Effector memory CD8-positive, alpha-beta T cell (primary cell): Measurements from ENCODE around the gene NDOR1.

Experiments
- ATAC-seq: fragments of 150-1000 bp; cut with Tn5 transposase; replicated peaks from 2 replicates; pipeline ENCODE4 v1.10.0; 2021; ENCODE audit warnings: mild to moderate bottlenecking, moderate library complexity
- DNase-seq, 3 experiments: peaks; one replicate each; pipeline ENCODE4 v3.0.0; 2021
- H3K27ac Mint-ChIP-seq, 2 donors: one replicate each; pipeline ENCODE4 v1.8.0; 2022; ENCODE audit warnings: mild to moderate bottlenecking in 2 of 2, mixed read lengths in 2 of 2, moderate library complexity in 2 of 2
- H3K27me3 Mint-ChIP-seq, 2 donors: one replicate each; pipeline ENCODE4 v1.8.0; 2022; ENCODE audit warnings: mixed read lengths in 2 of 2
- H3K36me3 Mint-ChIP-seq: one replicate; pipeline ENCODE4 v1.8.0; 2022; ENCODE audit warnings: mild to moderate bottlenecking, moderate library complexity, mixed read lengths; ENCODE audit not compliant: insufficient read depth
- H3K4me1 Mint-ChIP-seq, 2 donors: one replicate each; pipeline ENCODE4 v1.8.0; 2022; ENCODE audit warnings: low read depth in 2 of 2, mixed read lengths in 2 of 2
- H3K4me3 Mint-ChIP-seq, 2 donors: one replicate each; pipeline ENCODE4 v1.8.0; 2022; ENCODE audit warnings: mild to moderate bottlenecking in 2 of 2, mixed read lengths in 2 of 2, moderate library complexity in 2 of 2
- H3K9me3 Mint-ChIP-seq, 2 donors: one replicate each; pipeline ENCODE4 v1.8.0; 2022; ENCODE audit warnings: mixed read lengths in 2 of 2

Gene NDOR1

GRCh38 chr9:137183980-137184595, 21.4 kb upstream of the NDOR1 start:
- Mint-ChIP-seq H3K4me1 (peaks cover 22 to 26% of the 10 kb centered on the region in 2 donors), H3K27ac (no peak overlapping the region), H3K9me3 (no peaks in the 10 kb centered on the region), H3K27me3 (no peaks in the 10 kb centered on the region), H3K4me3 (no peak overlapping the region), H3K36me3 (peaks cover 53% of the 10 kb centered on the region)
- DNase-seq (no peak), ATAC-seq (no peak)

DNA sequence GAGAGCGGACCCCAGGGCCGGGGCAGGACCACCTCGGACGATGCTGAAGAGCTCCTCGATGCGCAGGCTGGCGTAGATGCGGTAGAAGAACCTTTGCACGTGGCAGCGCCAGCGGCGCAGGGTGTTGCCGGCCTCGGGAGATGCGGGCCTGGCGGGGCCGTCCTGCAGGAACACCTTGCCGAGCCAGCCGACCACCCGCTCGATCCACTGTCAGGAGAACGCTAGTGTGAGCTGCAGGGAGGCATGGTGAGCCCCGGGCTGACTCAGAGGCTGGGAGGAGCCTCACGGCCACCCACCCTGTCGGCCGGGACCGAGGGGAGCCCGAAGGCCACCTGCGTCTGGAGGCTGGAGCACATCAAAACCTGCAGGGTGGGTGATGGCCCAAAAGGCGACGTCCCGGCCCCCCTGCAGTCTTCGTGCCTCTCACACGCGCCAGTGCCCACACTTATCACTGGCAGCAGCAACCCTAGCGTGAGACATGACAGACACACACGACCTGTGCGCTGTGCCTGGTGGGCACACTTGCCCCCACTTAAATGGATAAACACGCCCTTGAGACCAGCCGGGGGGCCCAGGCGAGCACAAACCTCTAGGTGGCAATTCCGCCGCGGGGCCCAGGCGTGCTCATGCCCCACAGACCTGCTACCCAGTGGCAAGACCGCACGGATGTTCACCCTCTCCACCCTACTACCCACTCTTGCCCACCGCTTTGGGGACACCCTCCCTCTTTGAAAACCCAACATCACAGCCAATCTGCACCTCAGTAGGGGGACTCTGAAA, 20.4 kb upstream of the NDOR1 start:
- Mint-ChIP-seq H3K27me3 (no peaks in the 10 kb centered on the region), H3K27ac (no peak overlapping the region), H3K36me3 (peaks cover 59% of the 10 kb centered on the region), H3K9me3 (no peaks in the 10 kb centered on the region), H3K4me3 (no peak overlapping the region), H3K4me1 (peaks cover 32 to 33% of the 10 kb centered on the region in 2 donors)
- DNase-seq (no peak), ATAC-seq (no peak)

DNA sequence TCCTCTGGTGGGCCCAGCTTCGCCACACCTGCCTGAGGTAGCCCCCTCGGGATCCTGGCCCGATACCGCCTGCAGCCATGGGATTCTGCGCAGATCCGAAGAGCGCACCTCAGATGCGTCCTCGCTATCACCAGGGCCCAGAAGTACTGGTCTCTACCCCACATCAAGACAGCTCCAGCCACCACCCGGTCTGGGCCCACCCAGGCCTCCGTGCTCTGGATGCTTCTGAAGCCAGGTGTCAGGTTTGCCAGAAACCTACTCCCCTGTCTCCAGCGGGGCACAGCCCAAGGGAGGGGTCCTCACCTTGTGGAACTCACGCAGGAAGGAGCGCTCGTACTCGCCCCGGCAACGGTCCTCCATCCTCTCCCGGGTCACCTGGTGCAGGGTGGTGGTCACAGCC, 19.6 kb upstream of the NDOR1 start:
- Mint-ChIP-seq H3K9me3 (no peaks in the 10 kb centered on the region), H3K27ac (no peak overlapping the region), H3K4me1 (peaks cover 36 to 37% of the 10 kb centered on the region in 2 donors), H3K36me3 (peaks cover 63% of the 10 kb centered on the region), H3K4me3 (no peak overlapping the region), H3K27me3 (no peaks in the 10 kb centered on the region)
- DNase-seq (no peak), ATAC-seq (no peak)

DNA sequence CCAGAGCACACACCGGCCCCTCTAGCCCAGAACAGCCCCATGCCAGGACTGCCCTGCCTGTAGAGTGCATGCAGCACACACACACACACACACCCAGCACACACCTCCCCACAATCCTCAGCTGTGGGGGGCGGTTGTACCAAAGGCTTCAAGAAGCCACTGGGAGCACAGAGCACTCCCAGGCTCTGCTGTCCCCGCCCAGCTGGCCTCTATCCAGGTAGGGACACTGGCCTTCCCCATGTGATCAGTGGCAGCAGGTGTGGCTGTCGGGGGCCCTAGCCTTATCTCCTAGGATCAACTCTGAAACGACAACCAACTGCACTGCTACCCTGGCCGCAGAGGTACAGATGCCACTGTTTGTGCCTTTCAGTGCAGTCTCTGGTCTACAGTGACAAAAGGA, 19.1 kb upstream of the NDOR1 start:
- no peak for DNase-seq
- Mint-ChIP-seq H3K36me3 (peaks cover 61% of the 10 kb centered on the region), H3K9me3 (no peaks in the 10 kb centered on the region), H3K4me1 (peaks cover 36 to 40% of the 10 kb centered on the region in 2 donors), H3K4me3 (peak overlapping the region; percentile 91 to 92), H3K27ac (no peak overlapping the region), H3K27me3 (no peaks in the 10 kb centered on the region)
- ATAC-seq: no peak

GRCh38 chr9:137187386-137187785, 18.1 kb upstream of the NDOR1 start:
- Mint-ChIP-seq H3K27ac (peak overlapping the region; percentile 82 to 95), H3K9me3 (no peaks in the 10 kb centered on the region), H3K4me3 (peak overlapping the region; percentile 91 to 92), H3K36me3 (peaks cover 51% of the 10 kb centered on the region), H3K4me1 (peaks cover 36 to 40% of the 10 kb centered on the region in 2 donors), H3K27me3 (no peaks in the 10 kb centered on the region)
- ATAC-seq (no peak), DNase-seq (no peak)

DNA sequence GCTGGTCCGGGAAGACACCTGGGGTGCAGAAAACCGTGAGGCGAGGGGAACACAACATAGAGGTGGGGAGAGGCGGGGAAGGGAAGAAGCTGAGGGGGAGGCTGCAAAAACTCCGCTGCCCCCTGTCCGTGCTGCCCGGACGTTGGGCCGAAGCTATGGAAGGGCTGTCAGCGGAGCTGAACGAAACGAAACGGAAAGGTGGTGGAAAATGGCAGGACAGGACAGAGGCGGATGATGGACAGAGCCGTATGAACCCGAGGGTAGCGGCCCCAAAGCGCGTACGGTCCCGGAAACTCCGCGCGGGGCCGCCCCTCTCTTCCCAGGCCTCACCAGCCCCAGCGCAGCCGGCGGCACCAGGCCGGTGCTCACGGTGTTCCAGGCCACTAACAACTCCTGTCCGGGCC, 17.4 kb upstream of the NDOR1 start:
- Mint-ChIP-seq H3K4me1 (peaks cover 36 to 40% of the 10 kb centered on the region in 2 donors), H3K36me3 (peaks cover 50% of the 10 kb centered on the region), H3K27ac (peak overlapping the region; percentile 82 to 95), H3K4me3 (peak overlapping the region; percentile 91 to 92), H3K27me3 (no peaks in the 10 kb centered on the region), H3K9me3 (no peaks in the 10 kb centered on the region)
- DNase-seq: no peak
- ATAC-seq: peak; percentile 26

GRCh38 chr9:137188490-137189296, 16.8 kb upstream of the NDOR1 start, which contains the start of the genes ANAPC2 and SSNA1:
Gene ANAPC2 (minus strand): TSS chr9:137188560. CDS start chr9:137188532, 28 bp downstream.
Gene SSNA1 (plus strand): TSS chr9:137188676. CDS start chr9:137188727, 51 bp downstream.
- ATAC-seq (peak; percentile 79), DNase-seq (peak; percentile 92 to 96 (median 96))
- peak within 1 kb of the TSS; percentile 91 to 92 for H3K4me3 Mint-ChIP-seq
- H3K4me1 Mint-ChIP-seq: peaks cover 36 to 40% of the 10 kb centered on the region in 2 donors
- H3K27ac Mint-ChIP-seq: peak within 1 kb of the TSS; percentile 82 to 95
- no peaks in the 10 kb centered on the region for H3K9me3 Mint-ChIP-seq
- H3K36me3 Mint-ChIP-seq: peaks cover 46% of the 10 kb centered on the region
- H3K27me3 Mint-ChIP-seq: no peaks in the 10 kb centered on the region

DNA sequence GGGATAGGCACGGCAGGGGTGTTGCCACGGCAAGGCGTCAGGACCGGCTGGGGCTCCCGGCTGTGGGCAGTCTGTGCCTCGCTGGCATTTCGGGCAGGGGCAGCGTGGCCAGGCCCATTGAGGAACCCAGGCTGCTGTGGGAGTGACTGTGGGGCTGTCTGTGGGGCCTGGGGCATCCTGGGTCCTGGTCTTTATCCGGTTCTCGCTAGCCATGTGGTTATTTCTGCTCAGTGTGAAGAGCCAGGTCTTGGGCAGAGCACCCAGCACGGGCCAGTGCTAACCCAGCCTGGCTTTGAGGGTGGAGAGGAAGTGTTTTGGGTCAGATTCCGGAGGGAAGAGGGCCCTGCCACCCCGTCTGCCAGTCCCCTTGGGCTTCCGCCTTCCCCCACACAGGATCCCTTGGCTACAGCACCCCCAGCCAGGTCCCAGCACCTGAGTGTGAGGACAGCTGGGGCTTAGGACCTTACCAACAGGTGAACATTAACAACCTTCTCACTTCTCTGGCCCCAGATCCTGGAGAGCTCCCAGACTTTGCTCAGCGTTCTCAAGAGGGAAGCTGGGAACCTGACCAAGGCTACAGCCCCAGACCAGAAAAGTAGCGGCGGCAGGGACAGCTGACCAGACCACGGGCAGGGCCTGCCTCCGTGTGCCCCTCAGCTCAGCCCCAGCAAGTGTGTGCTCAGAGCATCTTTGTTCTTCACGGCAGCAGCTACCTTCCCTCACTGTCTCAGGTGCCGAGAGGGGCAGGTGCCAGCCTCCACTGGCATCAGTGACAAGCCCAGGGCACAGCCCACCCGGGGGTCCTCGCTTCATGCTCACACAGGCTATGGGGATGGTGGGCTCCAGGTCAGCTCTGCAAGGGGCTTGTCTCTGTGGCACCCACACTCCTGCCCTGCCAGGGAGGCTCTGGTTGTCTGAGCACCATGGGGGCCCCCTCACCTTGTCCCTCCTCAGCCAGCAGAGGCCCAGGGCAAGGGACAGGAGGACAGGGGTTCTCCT, 15.9 kb upstream of the NDOR1 start:
- DNase-seq (no peak), ATAC-seq (no peak)
- Mint-ChIP-seq H3K36me3 (peaks cover 37% of the 10 kb centered on the region), H3K27ac (peak overlapping the region; percentile 82 to 95), H3K4me3 (peak overlapping the region; percentile 91 to 92), H3K4me1 (peaks cover 30 to 33% of the 10 kb centered on the region in 2 donors), H3K9me3 (no peaks in the 10 kb centered on the region), H3K27me3 (no peaks in the 10 kb centered on the region)

DNA sequence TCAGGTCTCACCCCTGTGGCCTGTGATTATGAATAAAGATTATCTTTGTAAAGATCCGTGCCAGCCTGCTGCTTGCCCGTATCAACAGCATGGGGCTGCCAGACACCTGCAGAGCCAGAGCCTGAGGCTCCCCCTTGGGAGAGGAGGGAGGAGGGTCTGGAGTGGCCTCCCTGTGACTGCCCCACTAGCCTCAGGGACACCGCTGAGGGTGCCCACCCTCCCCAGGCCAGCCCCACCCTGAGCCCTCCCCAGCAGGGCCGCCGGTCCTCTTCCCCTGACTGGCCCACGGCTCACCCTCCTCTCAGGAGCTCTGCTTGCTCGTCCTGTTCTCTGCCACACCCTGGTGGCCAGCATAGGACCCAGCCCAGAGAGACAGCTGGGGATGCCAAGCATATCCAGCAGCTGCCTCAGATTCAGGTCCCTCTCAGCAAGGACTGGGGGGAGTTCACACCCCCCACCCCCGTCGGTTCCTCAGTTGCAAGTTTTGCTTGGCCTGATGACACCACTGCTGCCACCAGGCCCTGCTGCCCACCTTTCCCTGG, 15.1 kb upstream of the NDOR1 start:
- no peaks in the 10 kb centered on the region for H3K27me3 Mint-ChIP-seq
- no peaks in the 10 kb centered on the region for H3K9me3 Mint-ChIP-seq
- no peak for DNase-seq
- H3K4me3 Mint-ChIP-seq: peak overlapping the region; percentile 91 to 92
- peaks cover 34% of the 10 kb centered on the region for H3K36me3 Mint-ChIP-seq
- peak overlapping the region; percentile 86 to 95 for H3K27ac Mint-ChIP-seq
- no peak for ATAC-seq
- peaks cover 29 to 31% of the 10 kb centered on the region in 2 donors for H3K4me1 Mint-ChIP-seq

DNA sequence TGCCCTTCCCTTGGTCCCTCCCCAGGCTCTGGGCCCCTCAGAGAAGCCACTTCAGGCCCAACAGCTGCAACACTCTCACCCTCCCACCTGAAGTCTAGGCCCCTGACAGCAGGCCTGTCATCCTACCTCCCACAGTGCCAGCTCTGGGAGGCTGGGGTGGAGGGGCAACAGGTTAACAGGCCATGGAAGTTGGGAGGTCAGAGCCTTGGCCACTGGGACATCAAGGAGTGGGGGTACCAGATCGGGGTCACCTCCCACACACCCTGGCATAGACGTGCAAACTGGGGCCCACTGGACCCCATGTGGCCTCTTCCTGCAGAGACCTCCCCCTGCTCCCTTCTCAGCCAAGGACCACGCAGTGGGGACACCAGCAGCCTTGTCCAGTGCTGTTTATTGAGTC, 14.3 kb upstream of the NDOR1 start:
- Mint-ChIP-seq H3K9me3 (no peaks in the 10 kb centered on the region), H3K4me3 (peak overlapping the region in 1 of 2 donors; percentile 51), H3K27ac (peak overlapping the region; percentile 86 to 95), H3K36me3 (peaks cover 34% of the 10 kb centered on the region), H3K27me3 (no peaks in the 10 kb centered on the region), H3K4me1 (peaks cover 29% of the 10 kb centered on the region in 2 donors)
- ATAC-seq: no peak
- no peak for DNase-seq

- Mint-ChIP-seq H3K4me1 (peaks cover 23 to 25% of the 10 kb centered on the region in 2 donors), H3K36me3 (peaks cover 34% of the 10 kb centered on the region), H3K27me3 (no peaks in the 10 kb centered on the region), H3K27ac (peak overlapping the region in 1 of 2 donors; percentile 95), H3K9me3 (no peaks in the 10 kb centered on the region), H3K4me3 (no peak overlapping the region)
- DNase-seq: no peak
- ATAC-seq: no peak
Measured at GRCh38 chr9:137191691-137192447, 13.6 kb upstream of the NDOR1 start.

DNA sequence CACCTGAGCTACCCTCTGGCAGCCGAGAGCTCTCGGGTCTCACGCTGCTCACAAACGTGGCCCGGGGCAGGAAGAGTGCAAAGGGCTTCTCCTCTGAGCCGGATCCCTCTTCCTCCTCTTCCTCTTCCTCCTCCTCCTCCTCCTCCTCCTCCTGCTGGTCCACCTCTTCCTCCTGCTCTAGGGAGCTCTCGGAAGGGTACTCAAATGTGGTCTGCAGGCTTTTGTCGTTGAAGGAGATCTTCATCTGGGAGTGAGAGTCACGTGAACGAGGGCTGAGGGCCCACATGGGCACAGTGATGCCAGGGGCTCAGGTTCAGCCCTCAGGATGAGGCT, 13.1 kb upstream of the NDOR1 start:
- Mint-ChIP-seq H3K4me3 (no peak overlapping the region), H3K36me3 (peaks cover 30% of the 10 kb centered on the region), H3K27me3 (no peaks in the 10 kb centered on the region), H3K9me3 (no peaks in the 10 kb centered on the region), H3K4me1 (peaks cover 19 to 23% of the 10 kb centered on the region in 2 donors), H3K27ac (no peak overlapping the region)
- no peak for ATAC-seq
- no peak for DNase-seq
